BJ (cell line): ENCODE results near the gene TACC2. TPM values are rescaled to one million over a fixed set of nuclear protein-coding genes. Genes with fewer than 3 reads are reported as not detected.

Experiments
- CTCF ChIA-PET: fragments of 350-600 bp; formaldehyde crosslinking; extraction: SDS; loops from one replicate; lab custom pipeline; 2021; ENCODE audit warnings: antibody characterized with exemption, inconsistent platforms; lab: Yijun Ruan, JAX
- POLR2A ChIA-PET: fragments of 300-600 bp; sonication (Branson Sonifier 250); formaldehyde crosslinking; extraction: SDS; loops from one replicate; lab custom pipeline; 2021; ENCODE audit warnings: antibody characterized with exemption; lab: Charles Lee
- DNase-seq: peaks from one replicate; pipeline ENCODE4 v3.0.0-alpha.2; 2011; ENCODE audit warnings: low read depth
- H3K27me3 ChIP-seq: 2 replicates; pipeline ENCODE4 v1.6.0; 2011; ENCODE audit warnings: low read length; ENCODE audit not compliant: control insufficient read depth, insufficient read depth
- H3K36me3 ChIP-seq: 2 replicates; pipeline ENCODE4 v1.5.1; 2011; ENCODE audit warnings: low read length; ENCODE audit not compliant: control insufficient read depth, insufficient read depth
- H3K4me3 ChIP-seq: 2 replicates; pipeline ENCODE4 v1.5.1; 2011; ENCODE audit warnings: low read depth, mild to moderate bottlenecking, control low read depth, low read length
- polyA plus RNA-seq: library from polyadenylated mRNA; depleted of rRNA; stranded (reverse); fragments of >200 nt; gene quantifications from 2 replicates; pipeline ENCODE4 v1.2.3, GENCODE V29; 2011
- TF ChIP-seq, protein P1 (sequence below): IDR thresholded peaks from 2 replicates; pipeline ENCODE4 v1.5.1; 2011; ENCODE audit warnings: low read depth, mild to moderate bottlenecking, control low read depth, inconsistent platforms, low read length, moderate library complexity; ENCODE audit not compliant: insufficient read depth

The TACC2 gene
- polyA plus RNA-seq, 1 experiment: 10.4 TPM

DNA sequence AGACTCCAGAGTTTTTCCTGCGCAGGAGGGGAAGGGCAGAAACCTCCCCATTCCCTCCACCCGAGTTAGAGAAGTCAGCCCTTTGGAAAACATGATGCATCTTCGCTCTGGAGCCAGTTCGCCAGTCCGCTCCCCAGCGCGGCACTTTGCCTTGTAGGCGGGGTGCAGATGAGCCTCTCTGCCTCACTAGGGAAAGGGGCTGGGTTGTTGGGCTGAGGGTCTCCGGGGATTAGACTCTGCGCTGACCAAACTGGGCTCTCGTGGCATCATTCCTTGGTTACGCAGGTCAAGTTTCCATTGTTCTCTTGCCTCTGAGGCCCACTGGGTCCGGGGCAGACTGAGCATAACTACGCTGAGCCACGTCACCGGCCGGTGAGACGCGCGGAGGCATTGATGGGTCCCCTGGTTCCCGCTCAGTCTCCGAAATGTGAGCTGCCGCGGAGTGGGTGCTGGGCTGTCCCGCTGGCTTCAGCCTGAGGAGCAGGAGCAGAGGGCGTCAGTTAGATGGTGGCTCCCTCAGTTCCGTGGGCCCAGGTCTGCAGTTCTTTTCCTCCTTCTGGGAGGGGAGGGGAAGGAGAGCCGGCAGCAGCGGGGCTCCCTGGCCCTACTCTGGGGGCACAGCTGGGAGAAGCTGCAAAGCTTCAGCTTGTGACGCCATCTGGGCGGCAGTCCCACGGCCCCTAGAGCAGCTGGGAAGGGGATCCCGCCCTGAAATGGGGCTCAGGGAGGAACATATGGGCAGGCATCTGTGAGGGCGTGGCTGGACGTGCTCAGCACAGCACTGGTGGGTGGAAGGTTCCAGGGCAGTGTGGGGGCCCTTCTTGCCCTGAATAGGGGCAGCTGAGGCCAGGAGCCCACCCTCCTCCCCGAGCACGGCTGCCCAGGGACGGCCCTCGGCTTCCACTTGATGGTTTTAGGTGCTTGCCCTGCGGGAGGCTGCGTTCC is 160.9 kb downstream of the TACC2 start:
- Histone ChIP-seq H3K36me3 (peaks cover 1% of the 10 kb centered on the region; the same call in 1 of the 2 replicates), H3K27me3 (no peaks in the 10 kb centered on the region), H3K4me3 (no peak overlapping the region)
- no peak for DNase-seq
- CTCF ChIA-PET: interaction anchor here (1.2 to 1.5 kb wide), 2 partner anchors 13 to 118 kb away, joined by 3 to 4 read pairs; no protein-coding TSS in a partner anchor
- POLR2A ChIA-PET: no interaction called here
- TF ChIP-seq, protein P1, sequence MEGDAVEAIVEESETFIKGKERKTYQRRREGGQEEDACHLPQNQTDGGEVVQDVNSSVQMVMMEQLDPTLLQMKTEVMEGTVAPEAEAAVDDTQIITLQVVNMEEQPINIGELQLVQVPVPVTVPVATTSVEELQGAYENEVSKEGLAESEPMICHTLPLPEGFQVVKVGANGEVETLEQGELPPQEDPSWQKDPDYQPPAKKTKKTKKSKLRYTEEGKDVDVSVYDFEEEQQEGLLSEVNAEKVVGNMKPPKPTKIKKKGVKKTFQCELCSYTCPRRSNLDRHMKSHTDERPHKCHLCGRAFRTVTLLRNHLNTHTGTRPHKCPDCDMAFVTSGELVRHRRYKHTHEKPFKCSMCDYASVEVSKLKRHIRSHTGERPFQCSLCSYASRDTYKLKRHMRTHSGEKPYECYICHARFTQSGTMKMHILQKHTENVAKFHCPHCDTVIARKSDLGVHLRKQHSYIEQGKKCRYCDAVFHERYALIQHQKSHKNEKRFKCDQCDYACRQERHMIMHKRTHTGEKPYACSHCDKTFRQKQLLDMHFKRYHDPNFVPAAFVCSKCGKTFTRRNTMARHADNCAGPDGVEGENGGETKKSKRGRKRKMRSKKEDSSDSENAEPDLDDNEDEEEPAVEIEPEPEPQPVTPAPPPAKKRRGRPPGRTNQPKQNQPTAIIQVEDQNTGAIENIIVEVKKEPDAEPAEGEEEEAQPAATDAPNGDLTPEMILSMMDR: no peak

DNA sequence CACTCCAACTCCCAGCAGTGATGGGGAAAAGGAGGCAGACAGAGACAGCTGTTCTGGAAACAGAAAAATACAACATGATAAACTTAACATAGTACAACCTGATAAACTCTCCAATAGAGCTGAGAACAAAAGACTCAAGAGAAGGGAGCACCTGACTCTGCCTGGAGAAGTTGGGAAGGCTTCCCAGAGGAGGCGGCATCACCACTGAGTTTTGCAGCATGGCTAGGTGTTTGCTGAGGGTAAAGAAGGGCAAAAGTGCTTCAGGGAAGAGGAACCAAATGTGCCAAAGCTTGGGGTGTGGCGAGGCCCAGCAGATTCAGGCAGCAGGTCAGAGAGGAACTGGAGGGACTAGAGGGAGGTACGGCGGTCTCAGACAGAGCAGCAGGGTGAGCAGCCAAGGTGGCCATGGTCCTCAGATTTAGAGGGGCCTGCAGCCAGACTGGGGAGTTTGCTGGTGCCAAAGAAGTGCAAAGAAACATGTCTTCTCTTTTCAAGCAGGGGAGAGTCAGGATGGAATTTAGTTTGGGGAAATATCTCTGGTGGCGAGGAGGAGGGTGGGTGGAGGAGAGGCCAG is 162.2 kb downstream of the TACC2 start:
- ChIA-PET CTCF (interaction anchor here (0.8 to 1.2 kb wide), 2 partner anchors 9 to 24 kb away, joined by 3 read pairs; no protein-coding TSS in a partner anchor), POLR2A (no interaction called here)
- no peaks in the 10 kb centered on the region for H3K27me3 ChIP-seq
- TF ChIP-seq, protein P1: no peak
- no peaks in the 10 kb centered on the region; the same call in 1 of the 2 replicates for H3K36me3 ChIP-seq
- no peak for DNase-seq
- no peak overlapping the region for H3K4me3 ChIP-seq

DNA sequence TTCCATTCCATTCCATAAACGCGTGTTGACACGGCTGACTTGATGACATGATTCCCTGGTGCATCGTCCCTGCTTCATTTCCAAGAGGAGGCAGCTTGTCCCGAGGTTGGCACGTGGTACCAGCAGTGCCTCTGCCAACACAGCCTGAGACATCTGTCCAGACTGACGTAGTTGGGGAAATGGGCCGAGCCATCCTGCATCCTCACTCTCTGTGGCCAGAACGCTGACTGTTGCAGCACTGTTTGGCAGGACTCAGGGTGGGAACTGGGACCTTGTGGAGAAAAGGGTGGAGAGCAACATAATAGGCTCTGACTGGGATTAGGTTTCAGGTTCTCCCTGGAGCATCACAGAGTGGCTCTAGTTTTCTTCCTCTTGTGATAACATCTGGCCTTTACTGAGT is 163.6 kb downstream of the TACC2 start:
- Histone ChIP-seq H3K4me3 (no peak overlapping the region), H3K27me3 (no peaks in the 10 kb centered on the region), H3K36me3 (no peaks in the 10 kb centered on the region; the same call in 1 of the 2 replicates)
- TF ChIP-seq, protein P1: no peak
- POLR2A ChIA-PET: no interaction called here
- CTCF ChIA-PET: interaction anchor here (1.0 to 2.1 kb wide), 3 partner anchors 10 to 12 kb away, joined by 3 to 7 read pairs (median 3); no protein-coding TSS in a partner anchor
- DNase-seq: no peak

DNA sequence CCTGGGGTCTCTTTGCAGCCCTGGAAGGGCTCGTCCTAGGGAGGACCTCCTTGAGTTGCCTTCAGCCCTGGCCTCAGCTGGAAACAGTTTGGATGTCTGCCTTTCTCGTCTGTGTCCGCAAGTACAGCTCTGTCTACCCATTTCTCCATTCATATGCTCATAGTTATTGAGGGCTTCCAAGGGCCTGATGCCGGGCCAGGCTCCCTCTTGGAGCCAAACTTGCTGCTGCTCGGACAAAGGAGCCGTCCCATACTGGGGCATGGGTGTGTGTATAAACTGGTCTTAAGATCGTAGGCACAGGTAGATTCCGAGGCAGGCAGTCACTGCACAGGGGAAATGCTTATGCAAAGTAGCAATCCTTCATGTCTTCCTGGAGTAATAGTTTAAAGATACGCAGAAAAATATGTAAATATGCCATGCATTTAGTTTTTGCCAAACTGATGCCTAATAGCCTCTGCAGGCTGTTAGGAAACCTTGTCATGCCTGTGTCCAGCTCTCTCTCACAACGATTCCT is 165.1 kb downstream of the TACC2 start:
- TF ChIP-seq, protein P1: no peak
- no peak overlapping the region for H3K4me3 ChIP-seq
- no peaks in the 10 kb centered on the region for H3K27me3 ChIP-seq
- ChIA-PET POLR2A (no interaction called here), CTCF (interaction anchor here (1.0 to 2.1 kb wide), 6 partner anchors 9 to 412 kb away, joined by 3 to 11 read pairs (median 4); no protein-coding TSS in a partner anchor)
- no peak for DNase-seq
- no peaks in the 10 kb centered on the region; the same call in 1 of the 2 replicates for H3K36me3 ChIP-seq
